Glomerular endothelial cell (primary cell): ENCODE measurements around the gene ARHGEF9. TPM values are rescaled to one million over a fixed set of nuclear protein-coding genes. Genes with fewer than 3 reads are reported as not detected.
A peak's percentile ranks its signal among the peaks of the same experiment; 100 is the strongest.

Experiments used
- DNase-seq: peaks from one replicate; pipeline ENCODE4 v3.0.0-alpha.2; 2011; ENCODE audit warnings: low read depth, low spot score; ENCODE audit errors: extremely low read depth
- total RNA-seq: library from RNA; depleted of rRNA; stranded (reverse); fragments of >200 nt; gene quantifications from 2 replicates; pipeline ENCODE4 v1.2.3, GENCODE V29; 2015

Gene ARHGEF9
- total RNA-seq, 1 donor from 2014 or later = 9.0 TPM

DNA sequence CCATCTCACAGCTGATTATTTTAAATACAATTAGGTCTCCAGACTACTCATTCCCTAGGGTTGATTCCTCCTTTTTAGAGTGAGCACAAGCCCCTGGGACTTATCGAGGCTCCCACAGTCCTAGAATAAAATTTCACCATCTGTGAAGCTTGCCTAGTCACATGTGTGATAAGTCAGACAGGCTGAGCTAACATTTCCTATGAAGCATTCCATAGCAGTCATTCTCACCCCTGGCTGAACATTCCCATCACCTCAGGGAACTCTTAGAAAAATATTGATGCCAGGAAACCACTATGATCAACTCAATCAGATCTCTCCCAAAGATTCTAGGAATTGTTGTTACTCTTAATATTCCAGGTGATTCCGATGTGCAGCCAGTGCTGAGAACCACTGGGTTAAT, 37.7 kb downstream of the ARHGEF9 start:
- DNase-seq = no peak

DNA sequence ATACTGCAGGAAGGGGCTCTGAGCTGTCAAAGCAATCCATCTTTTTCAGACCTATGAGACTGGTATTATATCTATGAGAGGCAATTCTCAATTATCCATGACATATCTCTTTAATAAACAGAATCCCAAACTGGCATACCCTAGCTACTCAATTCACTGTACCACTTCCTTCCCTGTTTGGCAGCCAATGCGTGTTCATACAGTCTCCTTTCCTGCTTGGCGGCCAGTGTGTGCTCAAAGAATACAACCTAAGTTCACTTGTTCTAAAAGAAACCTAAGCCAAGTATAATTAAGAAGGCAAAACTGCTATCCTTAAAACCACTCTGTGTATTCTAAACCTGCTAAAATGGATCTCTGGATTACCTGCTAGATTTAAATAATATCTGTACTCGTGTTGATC, 38.3 kb downstream of the ARHGEF9 start:
- no peak for DNase-seq

GRCh38 chrX:63746278-63746677, 38.7 kb downstream of the ARHGEF9 start:
- no peak for DNase-seq

- no peak for DNase-seq
Observed at GRCh38 chrX:63744850-63745394, 40.1 kb downstream of the ARHGEF9 start.

DNA sequence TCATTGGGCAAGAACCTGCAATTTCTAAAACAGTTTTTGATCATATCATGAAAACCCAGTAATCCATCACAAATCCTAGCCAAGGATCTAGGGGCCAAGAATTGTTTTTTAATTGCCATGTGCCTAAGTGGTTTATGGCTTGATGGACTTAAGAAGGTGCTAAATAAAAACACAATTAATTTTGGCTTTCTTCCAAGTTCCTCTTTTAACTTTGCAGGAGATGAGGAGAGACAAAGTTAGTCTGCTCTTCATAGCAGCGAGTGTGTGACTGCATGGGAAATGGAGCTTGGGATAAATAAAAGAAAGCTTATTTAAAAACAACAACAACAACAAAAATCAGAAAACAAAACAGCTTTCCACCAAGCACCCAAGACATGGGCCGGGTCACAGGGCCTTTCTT, 41.4 kb downstream of the ARHGEF9 start:
- no peak for DNase-seq

GRCh38 chrX:63740382-63740781, 44.6 kb downstream of the ARHGEF9 start:
- no peak for DNase-seq

- no peak for DNase-seq
Observed at GRCh38 chrX:63739885-63740284, 45.1 kb downstream of the ARHGEF9 start.

GRCh38 chrX:63738696-63739095, 46.3 kb downstream of the ARHGEF9 start:
- no peak for DNase-seq

- no peak for DNase-seq
Observed at GRCh38 chrX:63737131-63737921, 47.7 kb downstream of the ARHGEF9 start.

DNA sequence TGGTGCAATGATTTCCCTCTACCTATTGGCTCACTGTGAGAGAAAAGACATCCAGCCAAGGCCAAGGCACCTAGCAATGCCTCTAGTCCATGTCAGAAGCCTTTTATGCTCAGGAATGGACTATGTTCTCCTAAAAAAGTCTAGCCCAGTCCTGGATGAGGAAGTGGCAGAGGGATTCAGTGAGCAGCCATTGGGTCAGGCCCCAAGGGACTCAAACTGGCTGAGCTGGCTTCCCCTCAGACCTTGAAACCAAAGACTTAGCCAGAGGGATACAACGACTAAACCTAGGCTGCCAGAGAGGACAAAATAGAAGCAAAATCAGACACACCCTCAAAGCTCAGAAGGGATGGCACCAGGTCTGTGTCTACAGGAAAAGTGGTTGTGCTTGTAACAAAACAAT, 49.1 kb downstream of the ARHGEF9 start:
- no peak for DNase-seq

GRCh38 chrX:63720293-63720692, 64.7 kb downstream of the ARHGEF9 start:
- DNase-seq = no peak

GRCh38 chrX:63719633-63720032, 65.4 kb downstream of the ARHGEF9 start:
- DNase-seq = no peak

DNA sequence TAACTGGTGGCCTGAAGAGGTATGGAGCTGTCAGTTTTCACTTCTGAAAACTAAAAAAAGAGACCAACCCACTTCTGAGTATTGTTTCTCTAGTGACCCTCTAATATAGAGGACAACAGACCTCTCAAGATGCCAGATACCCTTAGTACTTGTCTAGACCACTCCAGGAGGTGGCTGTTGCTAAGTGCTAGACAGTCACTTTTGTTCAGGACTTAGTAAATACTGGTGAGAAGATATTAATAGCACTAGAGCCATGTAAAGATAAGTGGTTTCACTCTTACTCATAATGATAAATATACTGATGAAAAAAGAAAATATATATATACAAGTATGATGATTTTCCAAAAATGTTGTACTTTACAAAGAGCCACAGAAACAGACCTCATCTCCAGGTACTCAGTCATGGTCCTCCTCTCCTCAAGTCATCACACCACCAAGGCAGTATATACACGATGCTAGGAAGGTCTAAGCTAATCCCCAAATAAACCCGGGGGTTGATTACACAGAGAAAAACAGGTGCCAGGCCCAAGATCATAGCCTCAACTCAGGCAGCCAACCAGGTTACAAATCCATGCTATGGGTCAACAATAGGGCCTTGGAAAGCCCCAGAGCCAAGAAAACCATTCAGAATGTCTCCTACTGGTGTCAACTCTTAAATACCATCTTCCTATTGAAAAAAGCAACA, 66.9 kb downstream of the ARHGEF9 start:
- no peak for DNase-seq

GRCh38 chrX:63713526-63713925, 71.5 kb downstream of the ARHGEF9 start:
- no peak for DNase-seq

GRCh38 chrX:63708801-63709200, 76.2 kb downstream of the ARHGEF9 start:
- no peak for DNase-seq

- DNase-seq = no peak
Observed at GRCh38 chrX:63702556-63702955, 82.5 kb downstream of the ARHGEF9 start.

DNA sequence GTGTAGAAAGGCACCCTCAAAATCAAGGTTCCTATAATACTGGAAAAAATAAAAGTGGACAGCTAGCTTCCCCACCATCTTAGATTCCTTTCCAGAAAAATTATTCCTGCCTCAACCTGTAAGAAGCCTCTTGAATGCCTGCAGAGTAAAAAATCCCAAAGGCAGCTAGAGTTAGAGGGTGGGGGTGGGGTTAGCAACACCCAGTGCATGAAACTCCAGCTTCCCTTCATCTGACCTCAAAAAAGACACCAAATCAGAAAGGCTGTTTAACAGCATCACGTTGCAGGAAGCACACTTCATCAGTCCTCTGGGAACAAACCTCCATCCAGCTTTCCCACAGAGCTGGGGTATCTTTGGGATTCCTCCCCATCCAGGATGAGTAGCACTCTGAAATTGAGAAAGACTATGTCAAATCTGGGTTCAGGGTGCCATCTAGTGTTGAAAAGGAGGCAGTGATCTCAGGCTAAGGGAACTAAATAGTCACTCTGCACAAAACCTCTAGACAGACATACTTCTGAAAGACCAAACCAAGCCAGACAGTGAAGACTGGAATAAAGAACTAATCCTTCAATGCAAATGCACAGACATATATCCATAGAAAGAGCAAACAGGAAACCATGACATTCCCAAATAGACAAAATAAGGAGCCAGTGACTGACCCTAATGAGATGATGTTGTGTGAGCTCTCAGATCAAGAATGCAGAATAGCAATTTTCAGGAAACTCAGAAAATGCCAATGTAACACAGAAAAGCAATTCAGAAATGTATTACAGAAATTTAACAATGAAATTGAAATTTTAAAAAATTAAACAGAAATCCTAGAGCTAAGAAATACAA, 97.9 kb downstream of the ARHGEF9 start:
- DNase-seq = peak; percentile 10

GRCh38 chrX:63680423-63680822, 104.6 kb downstream of the ARHGEF9 start:
- no peak for DNase-seq

DNA sequence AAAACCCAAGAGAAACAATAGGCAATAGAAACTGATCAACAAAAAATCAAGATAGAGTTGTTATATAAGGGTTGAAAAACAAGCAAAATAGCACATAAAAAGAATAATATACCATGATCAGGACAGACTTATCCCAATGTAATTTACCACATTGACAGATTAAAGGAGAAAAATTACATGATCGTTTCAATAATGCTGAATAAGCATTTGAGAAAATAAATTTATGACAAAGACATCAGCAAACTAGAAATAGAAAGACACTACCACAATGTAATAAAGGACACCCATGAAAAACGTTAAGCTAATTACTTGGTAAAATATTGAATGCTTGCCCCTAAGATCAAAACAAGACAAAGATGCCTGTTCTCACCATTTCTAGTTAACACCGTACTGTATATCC, 105.6 kb downstream of the ARHGEF9 start:
- DNase-seq = no peak

GRCh38 chrX:63675716-63676115, 109.3 kb downstream of the ARHGEF9 start:
- DNase-seq = no peak

DNA sequence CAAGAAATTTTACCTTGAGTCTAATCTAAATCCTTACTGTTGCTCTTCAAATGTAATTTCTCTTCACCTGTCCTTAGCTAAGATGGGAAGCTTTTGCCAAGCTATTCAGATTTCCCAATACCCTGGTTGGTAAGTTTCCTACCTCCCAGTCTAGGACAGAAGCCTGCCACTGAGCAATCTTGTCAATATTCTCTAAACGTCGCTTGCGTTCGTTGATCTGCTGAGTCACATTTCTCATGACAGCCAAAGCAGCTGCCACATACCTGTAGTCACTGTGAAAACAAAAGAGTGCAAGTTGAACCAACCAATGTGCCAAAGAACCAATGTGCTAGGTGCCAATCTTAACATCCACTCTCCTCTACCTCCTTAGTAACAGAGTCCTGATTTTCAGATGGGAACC, 111.1 kb downstream of the ARHGEF9 start:
- DNase-seq = no peak
